ENCODE measurements around the gene STK38L. TPM values are rescaled to one million over a fixed set of nuclear protein-coding genes. Genes with fewer than 3 reads are reported as not detected.

Gene STK38L
- total and polyA plus RNA-seq, 9 of the 15 experiments (the other 6 are each of a cell fraction or from before 2014, with no cell fraction given): 2.6 to 10.7 (median 6.9) TPM

DNA sequence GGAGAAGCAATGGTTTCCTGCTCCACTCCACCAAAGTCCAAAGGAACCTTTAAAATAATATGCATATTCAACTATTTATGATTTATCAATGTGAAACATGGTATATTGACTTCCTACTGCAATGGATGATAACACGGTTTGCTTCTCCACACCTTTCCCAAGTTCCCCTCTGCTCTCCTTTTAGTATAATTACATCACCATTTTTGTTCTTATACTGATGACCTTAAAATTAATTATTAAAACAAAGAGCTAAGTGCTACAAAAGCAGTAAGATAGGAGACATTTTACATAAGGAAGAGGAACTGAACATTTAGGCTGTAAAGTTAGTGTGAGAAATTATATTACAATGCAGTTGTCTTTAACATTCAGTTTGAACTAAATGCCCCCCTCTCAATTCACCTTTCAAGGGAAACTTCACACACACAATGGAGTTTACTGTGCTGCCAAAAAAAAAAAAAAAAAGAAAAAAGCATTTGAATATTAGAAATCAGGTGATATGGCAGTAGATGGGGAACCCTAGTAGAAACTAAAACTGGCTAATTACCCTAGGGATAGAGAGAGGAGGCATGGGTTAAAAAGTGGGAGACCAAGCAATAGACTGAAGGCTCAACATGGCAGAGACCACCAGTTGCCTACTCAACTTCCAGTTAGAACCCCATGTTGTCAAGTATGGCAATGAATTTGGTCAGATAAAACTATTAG, 37.1 kb upstream of the STK38L start (continued):
- no peak for TF ChIP-seq ZNF77 (CRISPR knock-in tag; IDR thresholded peaks at IDR 0.05)
- TF ChIP-seq KHSRP (IDR thresholded peaks at IDR 0.05): no peak
- TF ChIP-seq ZNF354B (CRISPR knock-in tag; IDR thresholded peaks at IDR 0.05): no peak
- TF ChIP-seq, protein P1, sequence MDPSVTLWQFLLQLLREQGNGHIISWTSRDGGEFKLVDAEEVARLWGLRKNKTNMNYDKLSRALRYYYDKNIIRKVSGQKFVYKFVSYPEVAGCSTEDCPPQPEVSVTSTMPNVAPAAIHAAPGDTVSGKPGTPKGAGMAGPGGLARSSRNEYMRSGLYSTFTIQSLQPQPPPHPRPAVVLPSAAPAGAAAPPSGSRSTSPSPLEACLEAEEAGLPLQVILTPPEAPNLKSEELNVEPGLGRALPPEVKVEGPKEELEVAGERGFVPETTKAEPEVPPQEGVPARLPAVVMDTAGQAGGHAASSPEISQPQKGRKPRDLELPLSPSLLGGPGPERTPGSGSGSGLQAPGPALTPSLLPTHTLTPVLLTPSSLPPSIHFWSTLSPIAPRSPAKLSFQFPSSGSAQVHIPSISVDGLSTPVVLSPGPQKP (CRISPR knock-in tag; IDR thresholded peaks at IDR 0.05): no peak

DNA sequence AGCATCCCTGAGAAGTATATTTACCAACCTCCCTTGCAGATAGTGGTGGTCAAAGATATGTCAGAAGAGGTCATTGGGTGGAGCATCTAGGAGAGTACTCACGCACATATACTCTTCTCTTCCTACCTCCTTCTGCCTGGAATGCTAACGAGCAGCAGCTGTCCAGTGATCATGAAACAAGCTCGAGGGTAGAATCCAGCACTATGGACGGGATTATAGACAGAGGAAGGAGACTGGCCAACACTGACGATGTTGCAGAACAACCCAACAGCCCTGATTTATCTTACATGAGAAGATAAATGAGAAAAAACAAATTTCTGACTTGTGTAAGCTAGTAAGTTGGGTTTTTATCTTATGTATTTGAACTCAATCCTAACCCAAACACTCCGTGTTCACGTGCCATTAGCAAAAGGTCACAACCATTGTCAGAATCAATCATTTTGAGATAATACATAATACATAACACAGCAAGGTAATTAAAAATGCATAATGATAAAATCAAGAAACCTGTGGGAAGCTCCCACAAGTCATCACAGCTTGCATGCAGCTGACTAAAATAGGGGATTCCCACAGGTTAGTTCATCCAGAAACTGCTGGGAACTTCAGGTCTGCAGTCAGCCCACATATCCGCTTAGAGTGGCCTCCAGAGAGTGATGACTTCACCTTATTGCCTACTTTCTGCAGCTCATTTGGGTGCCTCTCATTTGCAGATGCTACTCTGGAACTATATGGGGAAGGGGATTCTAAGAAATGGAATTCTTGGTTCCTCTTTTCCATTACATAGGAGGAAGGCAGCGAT, 36.3 kb upstream of the STK38L start:
- Histone ChIP-seq H3K9me3 (replicated peaks; ENCODE audit: control insufficient read depth, insufficient read depth, low read depth, low read length) (no peaks in the 10 kb centered on the region), H3K79me2 (ENCODE audit: control insufficient read depth, insufficient read depth, low read length) (no peaks in the 10 kb centered on the region), H3K9ac (ENCODE audit: insufficient read depth in 1 of 2, low read depth in 2 of 2, low read length in 2 of 2) (no peak overlapping the region), H3K4me3 (no peak overlapping the region), H3K36me3 (ENCODE audit: control insufficient read depth, insufficient read depth, low read length) (no peaks in the 10 kb centered on the region), H3K4me2 (ENCODE audit: insufficient read depth, low read length) (no peak overlapping the region), H3K27me3 (ENCODE audit: control insufficient read depth in 2 of 2, insufficient read depth in 2 of 2, low read length in 2 of 2) (peaks cover 0 to 4% of the 10 kb centered on the region in 2 experiments; a peak in 1 of 5 replicates), H3K27ac (ENCODE audit: extremely low read depth, low read depth, low read length) (no peak overlapping the region), H3K9me1 (ENCODE audit: control insufficient read depth, insufficient read depth, low read length) (no peaks in the 10 kb centered on the region), H4K20me1 (replicated peaks; ENCODE audit: control insufficient read depth, insufficient read depth, low read length) (no peaks in the 10 kb centered on the region), H2AFZ (ENCODE audit: low read depth, low read length) (no peak overlapping the region), H3K4me1 (replicated peaks in 1 of 2; ENCODE audit: control insufficient read depth in 2 of 2, insufficient read depth in 2 of 2, low read length in 2 of 2) (no peaks in the 10 kb centered on the region)
- intact Hi-C loops (cut with micrococcal nuclease) (no loop called here), in situ Hi-C loops (cut with MboI) (no loop called here)
- ChIA-PET POLR2A (interaction anchor here (1.0 kb wide), 1 partner anchor 9 kb away, joined by 4 read pairs; no protein-coding TSS in a partner anchor), CTCF (ENCODE audit: low intra/inter-chr PET ratio) (no interaction called here)
- 0% methylated on average over 9 of the region's 9 CpGs for WGBS (ENCODE audit: insufficient coverage, low coverage, missing lambda C conversion rate)
- BruUV-seq (replicated peaks): no TSS peak
- no peak for ATAC-seq
- DNase-seq (ENCODE audit: extremely low read depth in 1 of 4, low spot score in 3 of 4): no peak
- FAIRE-seq: no peak
- TF ChIP-seq, protein P2, sequence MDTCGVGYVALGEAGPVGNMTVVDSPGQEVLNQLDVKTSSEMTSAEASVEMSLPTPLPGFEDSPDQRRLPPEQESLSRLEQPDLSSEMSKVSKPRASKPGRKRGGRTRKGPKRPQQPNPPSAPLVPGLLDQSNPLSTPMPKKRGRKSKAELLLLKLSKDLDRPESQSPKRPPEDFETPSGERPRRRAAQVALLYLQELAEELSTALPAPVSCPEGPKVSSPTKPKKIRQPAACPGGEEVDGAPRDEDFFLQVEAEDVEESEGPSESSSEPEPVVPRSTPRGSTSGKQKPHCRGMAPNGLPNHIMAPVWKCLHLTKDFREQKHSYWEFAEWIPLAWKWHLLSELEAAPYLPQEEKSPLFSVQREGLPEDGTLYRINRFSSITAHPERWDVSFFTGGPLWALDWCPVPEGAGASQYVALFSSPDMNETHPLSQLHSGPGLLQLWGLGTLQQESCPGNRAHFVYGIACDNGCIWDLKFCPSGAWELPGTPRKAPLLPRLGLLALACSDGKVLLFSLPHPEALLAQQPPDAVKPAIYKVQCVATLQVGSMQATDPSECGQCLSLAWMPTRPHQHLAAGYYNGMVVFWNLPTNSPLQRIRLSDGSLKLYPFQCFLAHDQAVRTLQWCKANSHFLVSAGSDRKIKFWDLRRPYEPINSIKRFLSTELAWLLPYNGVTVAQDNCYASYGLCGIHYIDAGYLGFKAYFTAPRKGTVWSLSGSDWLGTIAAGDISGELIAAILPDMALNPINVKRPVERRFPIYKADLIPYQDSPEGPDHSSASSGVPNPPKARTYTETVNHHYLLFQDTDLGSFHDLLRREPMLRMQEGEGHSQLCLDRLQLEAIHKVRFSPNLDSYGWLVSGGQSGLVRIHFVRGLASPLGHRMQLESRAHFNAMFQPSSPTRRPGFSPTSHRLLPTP (IDR thresholded peaks at IDR 0.05; ENCODE audit: borderline replicate concordance, extremely low read depth, insufficient read length): no peak
- TF ChIP-seq RCOR1 (IDR thresholded peaks at IDR 0.05; ENCODE audit: borderline replicate concordance in 1 of 2, low read depth in 2 of 2, low read length in 2 of 2) (no peak), NKRF (IDR thresholded peaks at IDR 0.05; ENCODE audit: borderline replicate concordance) (no peak), ZNF695 (CRISPR knock-in tag; IDR thresholded peaks at IDR 0.05) (no peak), BCOR (IDR thresholded peaks at IDR 0.05) (no peak)

All from K562 (cell line).